Measurements from ENCODE around the gene LCN15.
A peak's percentile ranks its signal among the peaks of the same experiment; 100 is the strongest.
"Not testable (repeated sequence)": the region's sequence is repeated elsewhere in the genome, so short reads cannot be mapped to it uniquely, and the experiment has no call there.

The LCN15 gene

GRCh38 chr9:136764301-136764891 lies at the start of gene LCN15:
Gene LCN15, minus strand, starts transcription at chr9:136764518. Its CDS starts 30 bp downstream, at chr9:136764488.
- DNase-seq (ENCODE audit: low read depth) = no peak

- no peak for DNase-seq (ENCODE audit: low read depth)
These were observed 44.5 kb upstream of the LCN15 start for GRCh38 chr9:136808806-136809158.

GRCh38 chr9:136808075-136808805 lies 43.9 kb upstream of the LCN15 start:
- no peak for DNase-seq (ENCODE audit: low read depth)

GRCh38 chr9:136807281-136808074 lies 43.2 kb upstream of the LCN15 start, which contains the start of gene RABL6:
Gene RABL6, plus strand, starts transcription at chr9:136807948. Its CDS starts 249 bp downstream, at chr9:136808197.
- peak; percentile 75 for DNase-seq (ENCODE audit: low read depth)

GRCh38 chr9:136806631-136807201 lies 42.4 kb upstream of the LCN15 start:
- no peak for DNase-seq (ENCODE audit: low read depth)

- DNase-seq (ENCODE audit: low read depth) = no peak
These were observed 41.7 kb upstream of the LCN15 start for GRCh38 chr9:136806067-136806466.

GRCh38 chr9:136805207-136805740 lies 41.0 kb upstream of the LCN15 start:
- no peak for DNase-seq (ENCODE audit: low read depth)

- DNase-seq (ENCODE audit: low read depth) = no peak
These were observed 40.3 kb upstream of the LCN15 start for GRCh38 chr9:136804509-136805206.

GRCh38 chr9:136803551-136804508 lies 39.5 kb upstream of the LCN15 start:
- no peak for DNase-seq (ENCODE audit: low read depth)

- not testable (repeated sequence) for DNase-seq (ENCODE audit: low read depth)
These were observed 38.8 kb upstream of the LCN15 start for GRCh38 chr9:136803009-136803550.

GRCh38 chr9:136802321-136802720 lies 38.0 kb upstream of the LCN15 start:
- DNase-seq (ENCODE audit: low read depth) = no peak

- DNase-seq (ENCODE audit: low read depth) = peak; percentile 87
These were observed 35.7 kb upstream of the LCN15 start for GRCh38 chr9:136799854-136800657.

- DNase-seq (ENCODE audit: low read depth) = no peak
These were observed 34.9 kb upstream of the LCN15 start for GRCh38 chr9:136799079-136799853.

GRCh38 chr9:136798708-136799078 lies 34.4 kb upstream of the LCN15 start:
- no peak for DNase-seq (ENCODE audit: low read depth)

GRCh38 chr9:136796775-136797347 lies 32.5 kb upstream of the LCN15 start:
- not testable (repeated sequence) for DNase-seq (ENCODE audit: low read depth)

- no peak for DNase-seq (ENCODE audit: low read depth)
These were observed 32.0 kb upstream of the LCN15 start, which contains the start of gene CCDC183 for GRCh38 chr9:136796238-136796774. Gene CCDC183, plus strand, starts transcription at chr9:136796338. Its CDS starts 60 bp downstream, at chr9:136796398.

- no peak for DNase-seq (ENCODE audit: low read depth)
These were observed 30.7 kb upstream of the LCN15 start for GRCh38 chr9:136795000-136795348.

Data from stimulated activated CD4-positive, alpha-beta T cell treated with anti-CD3 and anti-CD28 coated beads, Interleukin-2, amount 100 ng/mL, for 4 hours (primary cell).